GM19372 (cell line): ENCODE measurements around the gene GIMAP5.

ENCODE experiments used
- ATAC-seq: cut with Tn5 transposase; IDR thresholded peaks from one replicate; pipeline ENCODE4 v1.9.1; 2021; ENCODE audit warnings: mild to moderate bottlenecking, low read depth, moderate library complexity; ENCODE audit not compliant: unreplicated experiment

The GIMAP5 gene

DNA sequence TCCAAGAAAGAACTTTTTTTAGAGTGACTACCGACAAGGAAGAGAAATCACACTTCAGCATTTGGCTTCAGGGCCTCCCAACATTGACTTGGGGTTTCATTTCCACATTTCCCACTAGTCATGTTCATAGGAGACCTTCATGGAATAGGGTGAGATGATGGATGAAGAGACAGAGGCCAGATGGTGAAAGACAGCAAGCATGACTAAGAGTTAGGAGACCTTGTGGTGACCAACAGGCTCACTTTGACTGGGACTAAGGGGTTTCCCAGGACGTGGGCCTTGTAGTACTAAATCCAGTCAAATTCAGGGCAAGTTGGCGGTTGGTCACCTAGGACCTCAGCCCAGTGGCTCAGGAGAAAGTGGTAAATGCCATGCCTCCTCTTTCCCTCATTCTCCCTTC lies 3.0 kb upstream of the GIMAP5 start:
- no peak for ATAC-seq

DNA sequence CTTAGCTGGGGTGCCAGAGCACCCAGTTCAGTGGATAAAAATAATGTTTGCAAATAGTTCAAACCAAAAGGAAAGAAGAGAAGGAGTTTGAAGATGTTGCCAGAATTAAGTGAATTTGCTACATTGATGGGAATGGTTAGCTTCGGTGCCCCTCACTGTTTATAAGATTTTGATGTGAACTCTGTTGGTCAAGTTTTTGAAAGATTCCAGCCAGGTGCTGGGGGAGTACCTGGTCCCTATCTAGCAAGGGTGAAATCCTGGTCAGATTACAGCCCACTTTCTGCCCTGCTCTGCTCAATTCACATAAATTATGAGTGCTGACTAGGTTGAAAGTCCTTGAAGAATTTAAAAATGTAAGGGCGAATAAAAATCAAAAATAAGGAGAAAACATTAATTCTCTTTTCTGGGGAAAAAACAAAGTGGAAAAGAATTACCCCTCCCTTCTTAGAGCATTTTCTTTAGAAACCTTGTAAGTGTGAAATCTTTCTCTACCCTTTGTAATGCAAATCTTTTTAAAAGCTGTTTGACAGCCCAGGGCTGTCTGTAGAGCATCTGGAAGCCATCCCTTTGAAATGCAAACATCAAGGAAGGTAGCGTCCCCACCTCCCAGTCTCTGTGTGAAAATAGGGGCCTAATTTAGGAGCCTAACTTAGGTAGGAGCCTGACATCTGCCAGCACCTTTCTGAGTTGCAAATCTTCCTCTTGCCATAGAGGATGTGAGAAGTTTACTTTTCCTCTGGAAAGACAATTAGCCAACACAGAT lies 1.4 kb upstream of the GIMAP5 start:
- ATAC-seq, result no peak

DNA sequence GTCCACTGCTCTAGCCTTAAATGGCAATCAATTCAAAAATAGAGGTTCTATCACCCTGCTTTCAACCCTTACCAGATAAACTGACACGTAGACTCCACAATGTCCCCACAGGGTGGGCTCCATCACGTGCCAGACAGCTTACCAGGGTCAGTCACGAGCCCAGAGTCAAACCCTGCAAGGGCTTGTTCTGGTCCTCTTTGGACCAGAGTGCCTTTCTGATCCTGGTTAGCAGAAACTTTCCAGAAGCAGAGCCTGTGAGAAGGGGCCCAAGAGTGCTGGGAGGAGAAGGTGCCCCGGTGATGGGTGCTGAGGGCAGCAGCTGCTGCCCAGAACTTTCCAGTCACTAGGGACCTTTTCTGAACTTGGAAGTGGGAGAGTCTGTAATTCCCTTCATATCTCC lies 354 bp upstream of the GIMAP5 start:
- ATAC-seq, result peak; percentile 21

DNA sequence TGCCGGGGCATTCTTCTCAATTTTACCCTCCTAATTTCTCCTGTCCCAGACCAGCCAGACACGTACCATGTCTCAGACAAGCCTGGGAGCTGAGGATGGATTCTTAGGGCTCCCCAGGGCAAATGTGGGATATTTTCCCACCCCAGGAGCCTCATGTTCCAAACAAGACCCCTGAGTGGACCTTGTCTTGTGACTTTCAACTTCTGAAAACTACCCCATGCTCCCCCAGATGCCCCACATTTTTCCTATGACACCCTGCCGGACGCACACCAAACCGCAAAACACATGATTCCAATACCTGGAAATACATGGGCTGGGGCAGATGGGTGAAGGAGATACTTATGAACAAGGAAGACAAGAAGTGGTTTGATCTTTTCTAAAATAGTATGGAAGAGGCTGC lies 874 bp downstream of the GIMAP5 start:
- no peak for ATAC-seq

DNA sequence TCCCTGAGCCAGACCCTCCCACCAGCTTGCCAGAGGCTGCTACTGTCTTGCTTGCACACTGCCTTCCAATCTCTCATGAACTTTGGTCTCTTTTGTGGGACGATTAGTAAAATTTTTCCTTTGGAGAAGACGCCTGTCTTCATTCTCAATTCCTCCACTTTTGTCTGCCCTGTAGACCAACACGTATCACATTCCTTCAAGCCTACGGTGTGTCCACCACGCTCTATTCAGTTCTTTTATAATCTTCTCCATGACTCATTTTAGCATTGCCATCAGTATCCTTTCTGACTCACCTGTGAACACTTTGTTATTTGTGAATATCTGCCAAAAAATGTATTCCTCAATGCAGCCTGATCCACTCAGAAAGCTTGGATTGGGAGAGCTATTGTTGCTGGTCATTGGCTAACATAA lies 1.4 kb downstream of the GIMAP5 start:
- no peak for ATAC-seq

DNA sequence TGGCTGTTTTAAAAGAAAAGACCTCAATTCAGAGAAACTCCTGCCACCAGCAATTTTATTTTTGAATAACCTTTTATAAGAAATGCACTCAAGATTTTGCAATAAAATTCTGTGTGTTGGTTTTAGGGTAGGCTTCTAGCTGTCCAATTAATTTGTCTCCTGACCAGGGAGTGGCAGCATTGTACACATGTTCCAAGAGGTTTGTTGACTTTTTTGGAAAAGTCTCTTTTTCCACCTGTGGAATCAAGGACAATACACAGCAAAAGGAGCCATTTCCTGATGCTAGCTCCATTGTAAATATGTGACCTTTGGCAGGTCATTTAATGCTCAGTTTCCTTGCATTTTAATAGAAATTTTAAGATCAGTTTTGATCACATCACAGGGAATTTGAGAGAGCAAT lies 1.8 kb downstream of the GIMAP5 start:
- ATAC-seq, result no peak

DNA sequence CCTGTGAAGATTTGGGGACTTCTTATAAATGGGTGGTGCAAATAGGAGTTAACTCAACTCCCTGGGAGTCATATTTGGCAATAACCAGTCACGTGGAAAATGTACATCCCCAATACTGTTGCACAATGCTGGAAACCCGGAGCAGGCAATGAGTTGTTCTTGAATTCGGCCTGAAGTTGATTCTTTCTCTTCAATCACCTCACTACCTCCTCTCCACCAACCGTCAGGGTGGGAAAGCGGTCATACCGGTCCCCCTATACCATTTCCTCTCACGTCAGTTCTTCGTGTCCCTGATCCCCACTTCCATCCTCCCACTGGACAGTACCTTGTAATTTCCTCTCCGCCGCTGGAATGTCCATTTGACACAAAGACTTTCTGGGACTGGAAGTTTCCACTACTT lies 2.8 kb downstream of the GIMAP5 start:
- no peak for ATAC-seq

DNA sequence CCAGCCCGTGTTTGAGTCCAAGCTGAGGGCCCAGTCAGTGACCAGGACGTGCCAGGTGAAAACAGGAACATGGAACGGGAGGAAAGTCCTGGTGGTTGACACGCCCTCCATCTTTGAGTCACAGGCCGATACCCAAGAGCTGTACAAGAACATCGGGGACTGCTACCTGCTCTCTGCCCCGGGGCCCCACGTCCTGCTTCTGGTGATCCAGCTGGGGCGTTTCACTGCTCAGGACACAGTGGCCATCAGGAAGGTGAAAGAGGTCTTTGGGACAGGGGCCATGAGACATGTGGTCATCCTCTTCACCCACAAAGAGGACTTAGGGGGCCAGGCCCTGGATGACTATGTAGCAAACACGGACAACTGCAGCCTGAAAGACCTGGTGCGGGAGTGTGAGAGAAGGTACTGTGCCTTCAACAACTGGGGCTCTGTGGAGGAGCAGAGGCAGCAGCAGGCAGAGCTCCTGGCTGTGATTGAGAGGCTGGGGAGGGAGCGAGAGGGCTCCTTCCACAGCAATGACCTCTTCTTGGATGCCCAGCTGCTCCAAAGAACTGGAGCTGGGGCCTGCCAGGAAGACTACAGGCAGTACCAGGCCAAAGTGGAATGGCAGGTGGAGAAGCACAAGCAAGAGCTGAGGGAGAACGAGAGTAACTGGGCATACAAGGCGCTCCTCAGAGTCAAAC lies 5.2 kb downstream of the GIMAP5 start:
- no peak for ATAC-seq

DNA sequence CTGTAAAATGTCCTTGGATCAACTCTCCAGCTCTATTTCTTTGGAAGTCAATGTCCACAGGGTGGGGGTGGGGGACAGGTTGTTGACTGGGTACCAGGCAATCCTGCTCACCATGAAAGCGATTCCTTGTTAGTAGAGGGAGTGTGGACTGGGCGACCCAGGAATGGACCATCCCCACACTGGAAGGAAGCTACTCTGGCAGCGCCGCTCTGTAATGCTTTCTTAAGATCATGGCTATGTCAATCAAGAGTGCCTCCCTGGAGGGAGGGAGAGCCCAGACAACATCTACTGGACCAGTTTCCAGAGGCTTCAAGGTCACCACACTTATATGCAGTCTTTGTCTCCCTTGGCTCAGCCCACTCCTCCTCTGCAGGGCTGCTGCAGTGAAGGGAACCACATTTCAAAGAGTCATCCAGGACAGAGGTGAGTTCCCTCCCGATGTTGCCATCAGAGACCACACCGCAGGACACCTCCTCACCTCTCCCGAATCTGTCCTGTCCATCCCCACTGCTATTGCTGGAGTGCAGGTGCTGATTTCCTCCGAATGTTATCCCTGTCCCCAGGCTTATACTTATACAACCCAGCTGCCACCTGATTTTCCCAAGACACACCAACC lies 6.9 kb downstream of the GIMAP5 start:
- ATAC-seq, result no peak

DNA sequence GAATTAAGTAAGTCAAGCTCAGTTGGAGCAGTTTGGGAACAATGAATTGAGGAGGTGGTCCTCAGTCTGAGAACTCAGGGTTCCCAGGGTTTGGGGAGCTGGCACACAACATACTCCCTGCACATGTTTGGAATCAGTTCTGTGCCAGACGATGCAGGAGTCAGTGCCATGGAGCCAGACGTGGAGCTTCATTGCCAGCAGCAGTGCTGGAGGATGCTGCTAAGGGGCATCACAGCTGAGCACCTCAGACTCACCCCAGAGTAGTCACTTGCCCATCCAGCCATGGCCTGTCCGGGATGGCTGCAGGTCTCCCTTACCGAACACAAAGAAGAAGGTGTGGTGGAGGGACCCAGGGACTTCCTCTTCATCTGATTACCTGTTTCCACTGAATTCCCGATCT lies 7.9 kb downstream of the GIMAP5 start:
- no peak for ATAC-seq

DNA sequence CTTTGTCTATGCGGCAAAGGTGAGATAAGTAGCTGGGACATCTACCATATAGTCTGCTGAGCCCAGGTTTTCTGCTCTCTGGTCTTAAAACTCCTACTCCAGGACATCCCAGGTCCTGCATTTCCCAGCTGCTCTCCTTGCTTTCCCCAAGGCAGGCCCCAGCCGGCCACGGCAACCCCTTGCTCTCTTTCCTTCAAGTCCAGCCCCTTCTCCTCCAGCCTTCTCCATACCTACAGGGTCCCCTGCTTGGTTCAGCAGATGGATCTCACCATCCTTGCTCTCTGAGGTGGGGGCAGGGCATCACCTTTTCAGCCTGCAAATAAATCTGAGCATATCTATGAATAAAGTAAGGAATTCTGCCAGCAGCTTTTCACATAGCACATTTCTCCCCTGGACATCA lies 8.7 kb downstream of the GIMAP5 start:
- no peak for ATAC-seq

DNA sequence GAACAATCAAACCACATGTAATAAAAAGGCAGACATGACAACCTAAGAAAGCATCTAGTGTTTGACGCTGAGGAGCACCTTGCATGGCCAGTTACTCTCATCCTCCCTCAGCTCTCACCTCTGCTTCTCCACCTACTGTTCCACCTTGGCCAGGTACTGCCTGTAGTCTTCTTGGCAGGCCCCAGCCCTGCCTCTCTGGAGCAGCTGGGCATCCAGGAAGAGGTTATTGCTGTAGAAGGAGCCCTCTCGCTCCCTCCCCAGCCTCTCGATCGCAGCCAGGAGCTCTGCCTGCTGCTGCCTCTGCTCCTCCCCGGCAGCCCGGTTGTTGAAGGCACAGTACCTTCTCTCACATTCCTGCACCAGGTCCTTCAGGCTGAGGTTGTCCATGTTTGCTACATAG lies 9.7 kb downstream of the GIMAP5 start:
- no peak for ATAC-seq

DNA sequence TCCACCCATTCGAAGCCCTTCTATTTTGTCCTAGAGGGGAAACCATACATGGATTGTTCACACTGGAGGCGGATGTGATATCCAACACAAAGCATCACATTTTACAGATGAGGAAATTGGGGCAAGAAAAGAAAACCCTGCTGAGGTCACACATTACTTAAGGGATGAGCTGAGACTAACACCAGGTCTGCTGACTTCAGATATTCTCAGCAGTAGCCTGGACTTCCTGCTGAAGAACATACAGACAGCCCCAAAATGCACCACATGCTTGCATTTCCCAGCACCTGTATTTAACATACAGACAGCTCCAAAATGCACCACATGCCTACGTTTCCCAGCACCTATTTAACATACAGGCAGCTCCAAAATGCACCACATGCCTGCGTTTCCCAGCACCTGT lies 11.2 kb downstream of the GIMAP5 start:
- no peak for ATAC-seq

DNA sequence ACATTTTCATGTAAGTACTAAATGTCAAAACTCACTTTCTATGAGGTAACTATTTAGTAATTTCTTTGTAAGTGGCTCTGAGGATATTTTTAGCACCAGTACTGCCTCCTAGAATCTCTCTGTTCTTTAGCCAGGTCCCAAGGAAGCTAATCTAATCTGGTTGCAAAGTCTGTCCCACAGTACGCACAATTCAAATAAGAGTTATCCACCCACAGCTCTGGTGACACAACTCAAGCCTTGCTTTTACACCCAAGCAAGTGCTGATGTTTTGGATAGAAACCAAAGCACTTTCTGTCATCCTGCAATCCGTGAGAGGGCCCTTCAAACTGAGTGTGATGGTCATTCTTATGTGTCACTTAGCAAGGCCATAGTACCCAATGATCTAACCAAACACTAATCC lies 14.5 kb downstream of the GIMAP5 start:
- ATAC-seq, result no peak

DNA sequence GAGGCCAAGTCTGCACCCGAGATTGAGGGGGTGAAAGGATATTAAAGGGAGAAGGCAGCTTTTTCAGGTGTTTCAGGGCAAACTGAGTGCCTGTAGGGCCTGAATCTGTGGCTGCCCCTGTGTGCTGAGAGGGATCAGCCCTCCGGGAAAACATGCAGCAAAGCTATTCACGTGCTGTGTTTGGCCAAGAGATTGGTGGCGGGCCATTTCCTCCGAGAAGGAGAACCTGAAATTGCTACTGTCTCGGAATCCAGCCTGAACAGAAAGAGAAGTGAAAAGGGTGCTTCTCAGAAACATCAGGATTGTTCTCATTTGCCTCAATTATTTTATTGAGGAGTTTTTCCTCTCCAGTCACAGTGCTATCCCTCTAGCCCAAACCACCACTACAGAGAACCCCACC lies 16.0 kb downstream of the GIMAP5 start:
- ATAC-seq, result no peak

DNA sequence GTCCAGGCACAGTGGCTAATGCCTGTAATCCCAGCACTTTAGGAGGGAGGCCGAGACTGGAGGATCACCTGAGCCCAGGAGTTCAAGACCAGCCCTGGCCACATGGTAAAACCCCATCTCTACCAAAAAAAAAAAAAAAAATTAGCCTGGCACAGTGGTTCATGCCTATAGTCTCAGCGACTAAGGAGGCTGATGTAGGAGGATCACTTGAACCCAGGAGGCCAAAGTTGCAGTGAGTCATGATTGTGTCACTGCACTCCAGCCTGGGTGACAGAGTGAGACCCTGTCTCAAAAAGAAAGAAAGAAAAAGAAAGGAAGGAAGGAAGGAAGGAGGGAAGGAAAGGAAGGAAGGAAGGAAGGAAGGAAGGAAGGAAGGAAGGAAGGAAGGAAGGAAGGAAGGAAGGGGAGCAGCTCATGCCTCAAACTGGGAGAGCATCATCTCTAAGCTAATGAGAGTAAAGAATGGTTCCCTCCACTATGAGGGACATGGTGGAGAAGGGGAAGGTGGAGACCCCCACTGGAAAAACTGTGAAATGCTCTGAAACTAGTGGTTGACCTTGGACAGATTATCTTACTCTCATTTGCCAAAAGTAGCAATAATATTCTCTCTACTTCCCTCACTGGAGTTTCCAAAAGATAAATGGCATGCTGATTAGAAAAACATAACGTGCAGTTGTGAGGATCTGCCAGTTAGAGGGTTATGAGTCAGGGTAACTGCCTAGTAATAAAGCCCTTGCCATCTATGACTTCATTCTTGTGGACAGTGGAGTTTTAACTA lies 16.8 kb downstream of the GIMAP5 start:
- no peak for ATAC-seq

DNA sequence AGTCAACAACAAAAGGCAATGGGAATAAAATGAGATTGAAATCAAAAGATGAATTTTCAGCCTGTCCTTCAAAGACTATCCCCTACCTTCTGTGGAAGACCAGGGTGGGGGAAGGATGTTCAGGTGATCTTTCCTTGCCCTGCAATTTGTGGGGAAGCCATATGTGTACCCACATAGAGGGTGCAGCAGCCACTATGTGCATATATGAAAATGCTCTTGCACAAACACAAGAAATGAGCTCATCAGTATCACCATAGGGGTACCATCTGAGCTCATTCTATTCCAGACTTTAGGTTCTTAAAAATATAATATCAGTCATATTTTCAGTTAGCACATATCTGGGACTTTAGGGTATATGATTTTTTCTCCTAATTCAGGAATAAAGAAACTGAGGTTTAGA lies 17.7 kb downstream of the GIMAP5 start:
- no peak for ATAC-seq

DNA sequence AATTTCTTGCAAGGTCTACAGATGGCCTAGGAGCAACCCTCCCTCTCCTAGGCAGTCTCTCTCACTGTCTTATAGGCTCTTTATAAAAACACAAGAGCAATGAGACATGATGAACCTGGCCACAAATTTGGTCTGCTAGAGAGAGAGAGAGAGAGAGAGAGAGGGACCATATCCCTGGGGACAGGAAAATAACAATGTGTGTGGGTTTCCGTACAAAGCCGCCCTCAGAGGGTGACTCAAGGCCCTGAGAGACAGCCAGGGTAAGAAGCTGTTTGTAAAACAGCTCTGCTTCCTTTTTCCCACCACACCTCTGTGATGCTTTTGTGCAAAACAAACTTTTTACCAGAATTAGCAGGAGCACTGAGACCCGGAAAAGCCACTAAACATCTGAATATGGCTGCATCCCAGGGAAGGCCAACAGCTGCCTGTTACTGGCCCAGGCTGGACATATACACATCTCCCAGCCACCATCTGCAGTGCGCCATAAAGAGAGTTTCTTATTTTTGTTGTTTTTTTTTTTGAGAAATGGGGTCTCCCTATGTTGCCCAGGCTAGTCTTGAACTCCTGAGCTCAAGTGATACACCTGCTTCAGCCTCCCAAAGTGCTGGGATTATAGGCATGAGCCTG lies 18.4 kb downstream of the GIMAP5 start:
- ATAC-seq, result peak; percentile 50

DNA sequence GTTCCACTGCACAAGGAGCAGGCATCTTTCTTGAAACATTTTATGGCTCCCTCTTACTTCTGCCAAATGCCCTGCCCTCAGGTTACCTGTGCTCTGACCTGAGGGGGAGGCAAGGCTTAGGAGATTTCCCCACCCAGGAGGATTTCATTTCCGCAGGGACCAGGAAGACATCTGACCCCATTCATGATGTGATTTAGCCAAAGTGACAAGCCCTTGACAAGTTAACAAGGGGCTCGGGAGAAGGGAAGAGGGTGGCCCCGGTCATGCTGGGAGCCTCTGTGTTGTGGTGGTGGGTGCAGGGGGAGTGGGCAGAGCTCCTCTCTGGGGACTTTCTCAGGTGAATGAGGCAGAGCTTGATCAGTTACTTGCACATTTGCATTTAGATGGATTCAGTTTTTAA lies 18.9 kb downstream of the GIMAP5 start:
- ATAC-seq, result no peak

DNA sequence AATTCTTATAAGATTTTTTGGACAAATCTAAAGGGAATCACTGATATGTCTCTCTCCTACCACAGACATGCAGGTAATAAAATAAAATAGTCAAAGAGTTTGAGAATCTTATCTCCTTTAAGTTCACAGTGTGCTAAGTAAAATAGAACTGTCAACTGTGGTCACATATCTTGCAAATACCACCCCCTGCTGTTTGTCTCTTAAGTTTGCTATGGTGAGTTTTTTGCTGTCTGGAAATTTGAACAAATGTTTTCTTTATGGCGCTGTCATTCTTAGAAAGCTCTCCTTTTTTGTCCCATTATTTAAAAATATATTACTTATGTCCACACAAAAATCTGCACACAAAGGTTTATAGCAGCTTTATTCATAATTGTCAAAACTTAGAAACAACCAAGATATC lies 19.6 kb downstream of the GIMAP5 start:
- ATAC-seq, result no peak

DNA sequence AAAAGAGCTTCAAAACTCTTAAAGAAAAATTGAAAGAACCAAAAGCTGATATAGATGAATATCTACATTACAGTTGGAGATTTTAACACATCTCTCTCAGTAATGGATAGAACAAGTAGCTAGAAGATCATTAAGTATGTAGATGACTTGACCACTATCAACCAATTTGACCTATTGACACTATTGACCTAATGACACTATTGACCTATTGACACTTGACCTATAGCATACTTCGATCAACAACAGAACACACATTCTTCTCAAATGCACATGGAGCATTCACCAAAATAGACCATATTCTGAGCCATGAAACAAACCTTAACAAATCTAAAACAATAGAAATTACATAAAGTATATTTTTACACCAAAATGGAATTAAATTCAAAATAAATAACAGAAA lies 22.3 kb downstream of the GIMAP5 start:
- ATAC-seq, result no peak
